Glomerular visceral epithelial cell (primary cell): ENCODE measurements around the gene PANX2.
"Not testable (repeated sequence)": the region's sequence is repeated elsewhere in the genome, so short reads cannot be mapped to it uniquely, and the experiment has no call there.

Source experiments
- DNase-seq: peaks from one replicate; pipeline ENCODE4 v3.0.0-alpha.2; 2016; ENCODE audit errors: extremely low spot score

PANX2 gene

GRCh38 chr22:50197856-50198623, 27.5 kb downstream of the PANX2 start:
- no peak for DNase-seq

GRCh38 chr22:50198624-50199017, 28.1 kb downstream of the PANX2 start:
- no peak for DNase-seq

- no peak for DNase-seq
These were observed 28.8 kb downstream of the PANX2 start for GRCh38 chr22:50199251-50199721.

GRCh38 chr22:50199829-50200460, 29.4 kb downstream of the PANX2 start:
- no peak for DNase-seq

GRCh38 chr22:50200461-50201190, 30.1 kb downstream of the PANX2 start, which contains the start of gene SELENOO:
TSS of gene SELENOO (plus strand) at chr22:50201011. CDS start at chr22:50201037, 26 bp downstream.
- peak; percentile 92 for DNase-seq

GRCh38 chr22:50201191-50202129, 30.9 kb downstream of the PANX2 start:
- no peak for DNase-seq

GRCh38 chr22:50202130-50202666, 31.7 kb downstream of the PANX2 start:
- no peak for DNase-seq

- DNase-seq: no peak
These were observed 32.8 kb downstream of the PANX2 start for GRCh38 chr22:50203288-50203687.

GRCh38 chr22:50204571-50204970, 34.0 kb downstream of the PANX2 start:
- DNase-seq: no peak

- not testable (repeated sequence) for DNase-seq
These were observed 34.5 kb downstream of the PANX2 start for GRCh38 chr22:50204998-50205397.

GRCh38 chr22:50205781-50206569, 35.4 kb downstream of the PANX2 start:
- DNase-seq: no peak

GRCh38 chr22:50206599-50206998, 36.1 kb downstream of the PANX2 start:
- no peak for DNase-seq

- no peak for DNase-seq
These were observed 37.0 kb downstream of the PANX2 start for GRCh38 chr22:50207383-50208140.

GRCh38 chr22:50208430-50208938, 38.0 kb downstream of the PANX2 start:
- DNase-seq: no peak

GRCh38 chr22:50208939-50209892, 38.7 kb downstream of the PANX2 start:
- DNase-seq: no peak

GRCh38 chr22:50209893-50210292, 39.4 kb downstream of the PANX2 start:
- DNase-seq: peak; percentile 56

GRCh38 chr22:50210378-50211139, 40.0 kb downstream of the PANX2 start:
- no peak for DNase-seq
